ENCODE data around the gene DHX15. TPM values are rescaled to one million over a fixed set of nuclear protein-coding genes. Genes with fewer than 3 reads are reported as not detected.
"Not testable (repeated sequence)": the region's sequence is repeated elsewhere in the genome, so short reads cannot be mapped to it uniquely, and the experiment has no call there.

The DHX15 gene
- total RNA-seq, 1 donor from 2014 or later: 102 TPM

- Mint-ChIP-seq H3K9me3 (ENCODE audit: unreplicated experiment) (no peaks in the 10 kb centered on the region), H3K27me3 (ENCODE audit: unreplicated experiment) (no peaks in the 10 kb centered on the region), H3K4me1 (ENCODE audit: unreplicated experiment) (no peaks in the 10 kb centered on the region), H3K36me3 (ENCODE audit: unreplicated experiment) (peaks cover 4% of the 10 kb centered on the region), H3K27ac (ENCODE audit: unreplicated experiment) (no peak overlapping the region), H3K4me3 (ENCODE audit: unreplicated experiment) (no peak overlapping the region)
- no peak for DNase-seq (ENCODE audit: extremely low spot score, unreplicated experiment)
- TF ChIP-seq, protein P1, sequence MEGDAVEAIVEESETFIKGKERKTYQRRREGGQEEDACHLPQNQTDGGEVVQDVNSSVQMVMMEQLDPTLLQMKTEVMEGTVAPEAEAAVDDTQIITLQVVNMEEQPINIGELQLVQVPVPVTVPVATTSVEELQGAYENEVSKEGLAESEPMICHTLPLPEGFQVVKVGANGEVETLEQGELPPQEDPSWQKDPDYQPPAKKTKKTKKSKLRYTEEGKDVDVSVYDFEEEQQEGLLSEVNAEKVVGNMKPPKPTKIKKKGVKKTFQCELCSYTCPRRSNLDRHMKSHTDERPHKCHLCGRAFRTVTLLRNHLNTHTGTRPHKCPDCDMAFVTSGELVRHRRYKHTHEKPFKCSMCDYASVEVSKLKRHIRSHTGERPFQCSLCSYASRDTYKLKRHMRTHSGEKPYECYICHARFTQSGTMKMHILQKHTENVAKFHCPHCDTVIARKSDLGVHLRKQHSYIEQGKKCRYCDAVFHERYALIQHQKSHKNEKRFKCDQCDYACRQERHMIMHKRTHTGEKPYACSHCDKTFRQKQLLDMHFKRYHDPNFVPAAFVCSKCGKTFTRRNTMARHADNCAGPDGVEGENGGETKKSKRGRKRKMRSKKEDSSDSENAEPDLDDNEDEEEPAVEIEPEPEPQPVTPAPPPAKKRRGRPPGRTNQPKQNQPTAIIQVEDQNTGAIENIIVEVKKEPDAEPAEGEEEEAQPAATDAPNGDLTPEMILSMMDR (IDR thresholded peaks at IDR 0.05): no peak
Observed at GRCh38 chr4:24508541-24508940, 75.8 kb downstream of the DHX15 start.

GRCh38 chr4:24507439-24507838 is 76.9 kb downstream of the DHX15 start:
- Mint-ChIP-seq H3K4me3 (ENCODE audit: unreplicated experiment) (no peak overlapping the region), H3K27ac (ENCODE audit: unreplicated experiment) (no peak overlapping the region), H3K9me3 (ENCODE audit: unreplicated experiment) (no peaks in the 10 kb centered on the region), H3K27me3 (ENCODE audit: unreplicated experiment) (peaks cover 9% of the 10 kb centered on the region), H3K4me1 (ENCODE audit: unreplicated experiment) (no peaks in the 10 kb centered on the region), H3K36me3 (ENCODE audit: unreplicated experiment) (peaks cover 4% of the 10 kb centered on the region)
- TF ChIP-seq, protein P1 (IDR thresholded peaks at IDR 0.05): no peak
- no peak for DNase-seq (ENCODE audit: extremely low spot score, unreplicated experiment)

DNA sequence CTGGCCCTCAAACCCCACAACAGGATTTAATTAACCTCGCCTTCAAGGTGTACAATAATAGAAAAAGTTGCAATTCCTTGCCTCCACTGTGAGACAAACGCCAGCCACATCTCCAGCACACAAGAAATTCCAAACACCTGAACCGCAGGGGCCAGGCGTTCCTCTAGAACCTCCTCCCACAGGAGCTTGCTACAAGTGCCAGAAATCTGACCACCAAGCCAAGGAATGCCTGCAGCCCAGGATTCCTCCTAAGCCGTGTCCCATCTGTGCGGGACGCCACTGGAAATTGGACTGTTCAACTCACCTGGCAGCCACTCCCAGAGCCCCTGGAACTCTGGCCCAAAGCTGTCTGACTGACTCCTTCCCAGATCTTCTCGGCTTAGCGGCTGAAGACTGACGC is 81.3 kb downstream of the DHX15 start:
- peaks cover 20% of the 10 kb centered on the region for H3K27me3 Mint-ChIP-seq (ENCODE audit: unreplicated experiment)
- not testable (repeated sequence) for DNase-seq (ENCODE audit: extremely low spot score, unreplicated experiment); H3K27ac Mint-ChIP-seq (ENCODE audit: unreplicated experiment); H3K9me3 Mint-ChIP-seq (ENCODE audit: unreplicated experiment); H3K36me3 Mint-ChIP-seq (ENCODE audit: unreplicated experiment); H3K4me1 Mint-ChIP-seq (ENCODE audit: unreplicated experiment); H3K4me3 Mint-ChIP-seq (ENCODE audit: unreplicated experiment)

- TF ChIP-seq, protein P1 (IDR thresholded peaks at IDR 0.05): no peak
- Mint-ChIP-seq H3K4me3 (ENCODE audit: unreplicated experiment) (no peak overlapping the region), H3K4me1 (ENCODE audit: unreplicated experiment) (no peaks in the 10 kb centered on the region), H3K27me3 (ENCODE audit: unreplicated experiment) (peaks cover 12% of the 10 kb centered on the region), H3K36me3 (ENCODE audit: unreplicated experiment) (no peaks in the 10 kb centered on the region), H3K27ac (ENCODE audit: unreplicated experiment) (no peak overlapping the region), H3K9me3 (ENCODE audit: unreplicated experiment) (no peaks in the 10 kb centered on the region)
- DNase-seq (ENCODE audit: extremely low spot score, unreplicated experiment): no peak
Observed at GRCh38 chr4:24497221-24497620, 87.1 kb downstream of the DHX15 start.

GRCh38 chr4:24496597-24496996 is 87.8 kb downstream of the DHX15 start:
- Mint-ChIP-seq H3K36me3 (ENCODE audit: unreplicated experiment) (no peaks in the 10 kb centered on the region), H3K9me3 (ENCODE audit: unreplicated experiment) (no peaks in the 10 kb centered on the region), H3K27ac (ENCODE audit: unreplicated experiment) (no peak overlapping the region), H3K4me1 (ENCODE audit: unreplicated experiment) (no peaks in the 10 kb centered on the region), H3K4me3 (ENCODE audit: unreplicated experiment) (no peak overlapping the region), H3K27me3 (ENCODE audit: unreplicated experiment) (peaks cover 8% of the 10 kb centered on the region)
- TF ChIP-seq, protein P1 (IDR thresholded peaks at IDR 0.05): no peak
- no peak for DNase-seq (ENCODE audit: extremely low spot score, unreplicated experiment)

GRCh38 chr4:24495388-24495787 is 89.0 kb downstream of the DHX15 start:
- H3K9me3 Mint-ChIP-seq (ENCODE audit: unreplicated experiment): no peaks in the 10 kb centered on the region
- no peaks in the 10 kb centered on the region for H3K4me1 Mint-ChIP-seq (ENCODE audit: unreplicated experiment)
- TF ChIP-seq, protein P1 (IDR thresholded peaks at IDR 0.05): no peak
- H3K27me3 Mint-ChIP-seq (ENCODE audit: unreplicated experiment): peaks cover 11% of the 10 kb centered on the region
- DNase-seq (ENCODE audit: extremely low spot score, unreplicated experiment): no peak
- H3K4me3 Mint-ChIP-seq (ENCODE audit: unreplicated experiment): no peak overlapping the region
- H3K36me3 Mint-ChIP-seq (ENCODE audit: unreplicated experiment): no peaks in the 10 kb centered on the region
- H3K27ac Mint-ChIP-seq (ENCODE audit: unreplicated experiment): no peak overlapping the region
